ENCODE measurements around the gene AMOTL2.

The AMOTL2 gene

DNA sequence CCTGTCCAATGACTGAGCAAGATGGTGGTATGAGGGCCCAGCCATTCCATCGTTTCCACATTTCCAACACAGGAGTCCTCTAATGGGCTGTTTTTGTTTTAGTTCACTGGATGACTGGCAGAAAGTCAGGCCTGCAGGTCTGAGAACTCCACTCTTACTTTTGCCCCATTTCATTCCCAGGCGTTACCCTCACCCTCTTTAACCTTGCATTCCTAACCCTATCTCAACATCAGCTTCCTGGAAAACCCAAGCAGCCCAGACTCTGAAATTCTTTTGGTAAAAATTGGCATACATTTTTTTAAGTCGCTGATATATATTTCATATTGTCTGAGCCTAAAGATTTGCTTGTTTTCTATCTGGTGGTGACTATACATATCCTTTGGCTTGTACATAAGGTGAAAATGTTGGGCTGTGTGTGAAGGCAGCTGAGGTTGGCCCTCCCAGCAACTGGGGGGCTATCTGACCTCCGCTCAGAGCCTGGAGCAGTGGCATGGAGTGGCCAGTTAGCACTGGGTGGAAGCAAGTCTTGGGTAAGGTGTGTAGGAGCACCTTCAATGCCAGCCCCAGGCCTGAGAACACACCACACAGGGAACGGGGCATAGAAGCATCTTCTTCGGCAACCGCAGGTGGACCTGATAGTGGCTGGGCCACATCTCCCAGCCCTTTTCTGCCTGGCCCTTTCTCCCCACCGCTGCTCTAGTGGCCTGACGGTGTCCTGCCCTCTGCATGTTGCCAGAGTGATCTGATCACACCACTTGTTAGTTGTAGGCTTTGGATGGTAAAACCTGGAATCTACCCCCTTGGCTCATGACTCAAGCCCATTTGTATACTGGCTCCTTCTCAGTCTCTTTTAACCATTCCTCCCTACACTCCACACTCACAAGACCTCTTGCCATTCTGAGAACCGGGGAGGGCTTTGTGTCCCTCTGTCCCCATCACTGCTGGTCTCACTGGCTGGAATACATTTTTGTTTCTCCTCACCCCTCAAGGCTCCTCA is 50.0 kb downstream of the AMOTL2 start:
- no peak overlapping the region for H3K4me2 ChIP-seq (ENCODE audit: low read length)
- TF ChIP-seq, protein P1, sequence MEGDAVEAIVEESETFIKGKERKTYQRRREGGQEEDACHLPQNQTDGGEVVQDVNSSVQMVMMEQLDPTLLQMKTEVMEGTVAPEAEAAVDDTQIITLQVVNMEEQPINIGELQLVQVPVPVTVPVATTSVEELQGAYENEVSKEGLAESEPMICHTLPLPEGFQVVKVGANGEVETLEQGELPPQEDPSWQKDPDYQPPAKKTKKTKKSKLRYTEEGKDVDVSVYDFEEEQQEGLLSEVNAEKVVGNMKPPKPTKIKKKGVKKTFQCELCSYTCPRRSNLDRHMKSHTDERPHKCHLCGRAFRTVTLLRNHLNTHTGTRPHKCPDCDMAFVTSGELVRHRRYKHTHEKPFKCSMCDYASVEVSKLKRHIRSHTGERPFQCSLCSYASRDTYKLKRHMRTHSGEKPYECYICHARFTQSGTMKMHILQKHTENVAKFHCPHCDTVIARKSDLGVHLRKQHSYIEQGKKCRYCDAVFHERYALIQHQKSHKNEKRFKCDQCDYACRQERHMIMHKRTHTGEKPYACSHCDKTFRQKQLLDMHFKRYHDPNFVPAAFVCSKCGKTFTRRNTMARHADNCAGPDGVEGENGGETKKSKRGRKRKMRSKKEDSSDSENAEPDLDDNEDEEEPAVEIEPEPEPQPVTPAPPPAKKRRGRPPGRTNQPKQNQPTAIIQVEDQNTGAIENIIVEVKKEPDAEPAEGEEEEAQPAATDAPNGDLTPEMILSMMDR (IDR thresholded peaks at IDR 0.05; ENCODE audit: low read depth, low read length), result no peak
- TF ChIP-seq EZH2phosphoT487 (IDR thresholded peaks at IDR 0.05; ENCODE audit: low read depth), result no peak
- H3K9ac ChIP-seq (ENCODE audit: low read length), result no peak overlapping the region
- H3K36me3 ChIP-seq (replicated peaks; ENCODE audit: low read depth, low read length), result no peaks in the 10 kb centered on the region
- H3K4me1 ChIP-seq (ENCODE audit: low read length), result no peaks in the 10 kb centered on the region
- H3K9me3 ChIP-seq (ENCODE audit: insufficient read depth, low read length), result no peaks in the 10 kb centered on the region
- H3K27me3 ChIP-seq (ENCODE audit: low read depth, low read length), result peaks cover 46% of the 10 kb centered on the region
- no peak overlapping the region for H3K27ac ChIP-seq (ENCODE audit: low read length)
- no peaks in the 10 kb centered on the region for H4K20me1 ChIP-seq (ENCODE audit: insufficient read depth, low read length)
- no peak overlapping the region for H3K4me3 ChIP-seq (ENCODE audit: low read length)
- no peak overlapping the region for H2AFZ ChIP-seq (ENCODE audit: low read depth, low read length)
- H3K79me2 ChIP-seq (ENCODE audit: low read length), result no peaks in the 10 kb centered on the region

DNA sequence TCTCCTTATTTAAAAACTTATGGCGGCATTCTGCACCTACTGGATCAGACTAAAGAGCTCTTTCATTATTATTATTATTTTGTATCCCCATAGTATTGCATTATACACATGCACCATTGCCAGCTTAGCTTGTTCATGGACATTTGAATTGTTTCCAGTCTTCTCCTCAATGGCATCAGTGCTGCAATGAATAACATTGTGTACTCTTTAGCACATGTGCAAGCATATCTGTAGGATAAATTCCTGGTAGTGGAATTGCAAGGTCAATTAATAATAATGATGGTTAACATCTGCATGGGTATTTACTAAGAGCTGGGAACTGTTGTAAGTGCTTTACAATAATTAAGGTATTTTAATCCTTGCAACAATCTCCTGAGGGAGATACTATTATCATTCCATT is 52.0 kb downstream of the AMOTL2 start:
- H3K27ac ChIP-seq (ENCODE audit: low read length), result no peak overlapping the region

DNA sequence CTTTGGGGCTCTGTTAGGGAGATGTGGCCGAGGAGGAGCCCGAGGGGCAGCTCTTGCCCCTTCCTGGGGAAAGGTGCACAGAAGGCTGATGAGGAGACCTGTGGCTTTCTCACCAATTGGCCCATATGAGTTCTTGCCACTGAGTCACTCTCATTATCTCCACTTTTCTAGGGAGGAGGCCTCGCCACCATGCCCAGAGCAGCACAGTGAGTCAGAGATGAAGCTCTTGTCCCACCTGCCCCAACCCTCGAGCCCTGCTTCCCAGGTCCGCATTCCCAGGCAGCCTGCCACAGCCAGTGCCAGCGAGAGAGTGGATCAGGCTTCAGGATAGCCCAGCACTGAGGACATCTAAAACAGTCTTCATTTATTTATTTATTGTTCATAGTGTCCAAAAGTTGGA is 53.5 kb downstream of the AMOTL2 start:
- Histone ChIP-seq H3K4me1 (ENCODE audit: low read length) (no peaks in the 10 kb centered on the region), H3K79me2 (ENCODE audit: low read length) (no peaks in the 10 kb centered on the region), H2AFZ (ENCODE audit: low read depth, low read length) (no peak overlapping the region), H3K4me2 (ENCODE audit: low read length) (no peak overlapping the region), H3K9ac (ENCODE audit: low read length) (no peak overlapping the region), H3K9me3 (ENCODE audit: insufficient read depth, low read length) (no peaks in the 10 kb centered on the region), H4K20me1 (ENCODE audit: insufficient read depth, low read length) (no peaks in the 10 kb centered on the region), H3K4me3 (ENCODE audit: low read length) (no peak overlapping the region), H3K27ac (ENCODE audit: low read length) (no peak overlapping the region), H3K36me3 (replicated peaks; ENCODE audit: low read depth, low read length) (no peaks in the 10 kb centered on the region), H3K27me3 (ENCODE audit: low read depth, low read length) (peaks cover 34% of the 10 kb centered on the region)
- no peak for TF ChIP-seq EZH2phosphoT487 (IDR thresholded peaks at IDR 0.05; ENCODE audit: low read depth)
- TF ChIP-seq, protein P1 (IDR thresholded peaks at IDR 0.05; ENCODE audit: low read depth, low read length), result no peak

More for the DNA sequence above, 52.0 kb downstream of the AMOTL2 start:
- no peaks in the 10 kb centered on the region for H3K9me3 ChIP-seq (ENCODE audit: insufficient read depth, low read length)
- TF ChIP-seq, protein P1 (IDR thresholded peaks at IDR 0.05; ENCODE audit: low read depth, low read length), result no peak
- no peak for TF ChIP-seq EZH2phosphoT487 (IDR thresholded peaks at IDR 0.05; ENCODE audit: low read depth)
- no peak overlapping the region for H3K9ac ChIP-seq (ENCODE audit: low read length)
- no peaks in the 10 kb centered on the region for H3K36me3 ChIP-seq (replicated peaks; ENCODE audit: low read depth, low read length)
- H3K4me1 ChIP-seq (ENCODE audit: low read length), result no peaks in the 10 kb centered on the region
- H3K4me2 ChIP-seq (ENCODE audit: low read length), result no peak overlapping the region
- no peak overlapping the region for H3K4me3 ChIP-seq (ENCODE audit: low read length)
- no peaks in the 10 kb centered on the region for H4K20me1 ChIP-seq (ENCODE audit: insufficient read depth, low read length)
- peaks cover 39% of the 10 kb centered on the region for H3K27me3 ChIP-seq (ENCODE audit: low read depth, low read length)
- no peak overlapping the region for H2AFZ ChIP-seq (ENCODE audit: low read depth, low read length)
- no peaks in the 10 kb centered on the region for H3K79me2 ChIP-seq (ENCODE audit: low read length)

DNA sequence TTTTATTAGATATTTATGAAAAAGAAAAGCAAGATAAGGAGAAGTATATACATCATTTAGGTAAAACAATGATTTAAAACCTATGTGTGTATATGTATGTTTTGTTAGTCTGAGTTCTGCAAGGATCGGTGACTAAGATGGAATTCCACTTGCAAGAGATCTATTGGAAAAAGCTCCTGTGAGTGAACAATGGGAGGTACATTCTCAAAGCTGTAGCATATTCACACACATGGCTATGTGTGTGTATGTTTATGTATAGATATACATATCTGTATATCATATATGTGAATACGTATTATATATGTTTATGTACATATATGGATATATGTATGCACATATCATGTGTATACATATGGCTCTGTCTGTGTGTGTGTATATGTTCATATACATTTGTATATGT is 54.3 kb downstream of the AMOTL2 start:
- Histone ChIP-seq H3K27ac (ENCODE audit: low read length) (no peak overlapping the region), H3K4me1 (ENCODE audit: low read length) (no peaks in the 10 kb centered on the region), H3K79me2 (ENCODE audit: low read length) (no peaks in the 10 kb centered on the region), H4K20me1 (ENCODE audit: insufficient read depth, low read length) (no peaks in the 10 kb centered on the region), H3K9ac (ENCODE audit: low read length) (no peak overlapping the region), H3K36me3 (replicated peaks; ENCODE audit: low read depth, low read length) (no peaks in the 10 kb centered on the region), H3K4me3 (ENCODE audit: low read length) (no peak overlapping the region), H3K4me2 (ENCODE audit: low read length) (no peak overlapping the region), H3K9me3 (ENCODE audit: insufficient read depth, low read length) (no peaks in the 10 kb centered on the region), H3K27me3 (ENCODE audit: low read depth, low read length) (peaks cover 27% of the 10 kb centered on the region), H2AFZ (ENCODE audit: low read depth, low read length) (no peak overlapping the region)
- TF ChIP-seq EZH2phosphoT487 (IDR thresholded peaks at IDR 0.05; ENCODE audit: low read depth), result no peak
- TF ChIP-seq, protein P1 (IDR thresholded peaks at IDR 0.05; ENCODE audit: low read depth, low read length), result no peak

Measured in OCI-LY3 (cell line).